Urinary bladder (tissue), 4 donors: ENCODE data around the gene HNRNPDL. TPM values are rescaled to one million over a fixed set of nuclear protein-coding genes. Genes with fewer than 3 reads are reported as not detected.
A peak's percentile ranks its signal among the peaks of the same experiment; 100 is the strongest.
"Not testable (repeated sequence)": the region's sequence is repeated elsewhere in the genome, so short reads cannot be mapped to it uniquely, and the experiment has no call there.

Experiments
- DNase-seq: peaks from one replicate; pipeline ENCODE4 v3.0.0-alpha.2; 2015; ENCODE audit errors: extremely low spot score
- H3K27ac ChIP-seq: one replicate; pipeline ENCODE4 v1.5.1; 2013; ENCODE audit warnings: low read depth, mild to moderate bottlenecking, moderate library complexity
- H3K36me3 ChIP-seq: one replicate; pipeline ENCODE4 v1.6.1; 2013; ENCODE audit warnings: mild to moderate bottlenecking, moderate library complexity; ENCODE audit not compliant: insufficient read depth
- H3K4me1 ChIP-seq: one replicate; pipeline ENCODE4 v1.6.1; 2013; ENCODE audit warnings: mild to moderate bottlenecking, moderate library complexity; ENCODE audit not compliant: insufficient read depth
- H3K4me3 ChIP-seq: one replicate; pipeline ENCODE4 v1.5.1; 2013; ENCODE audit warnings: low read depth, low read length
- WGBS: extraction: QIAGEN DNeasy Blood & Tissue Kit; methylation state at CpG from one replicate; pipeline ENCODE4 v1.1.7; 2013; 5-methylcytosine and 5-hydroxymethylcytosine counted together
- polyA plus RNA-seq: library from polyadenylated mRNA; stranded (reverse); fragments of 200-250 nt; gene quantifications from one replicate; pipeline ENCODE4 v1.2.3, GENCODE V29; 2013
- total RNA-seq: library from RNA; depleted of rRNA; stranded (reverse); fragments of >200 nt; gene quantifications from one replicate; pipeline ENCODE4 v1.2.3, GENCODE V29; 2014
- donor health status: healthy with polysubstance abuse.
- donor health status: healthy.

Gene HNRNPDL
- total and polyA plus RNA-seq, 2 donors: 195 to 251 TPM

DNA sequence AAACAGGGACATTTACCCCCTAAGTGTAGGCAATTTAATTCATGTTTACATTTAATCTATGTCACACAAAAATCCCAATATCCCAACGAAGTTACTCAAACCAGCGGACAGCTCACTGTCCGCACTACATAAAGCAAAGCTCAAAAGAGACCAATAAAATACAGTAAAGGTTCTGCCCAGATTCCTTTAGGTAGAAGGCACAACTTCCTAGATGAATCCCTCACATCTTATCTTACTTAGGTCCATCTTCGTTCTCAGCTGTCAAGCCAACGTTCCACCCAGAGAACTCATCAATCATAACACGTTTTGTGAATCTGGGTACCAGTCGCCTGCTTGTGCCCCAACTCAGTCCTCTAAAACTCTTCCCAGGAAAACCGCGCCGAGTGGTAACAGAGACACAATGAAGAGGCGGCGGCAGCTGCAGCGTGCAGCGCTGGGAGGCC, 1.7 kb downstream of the HNRNPDL start:
- 1% methylated on average over 14 of the region's 14 CpGs for WGBS
- no peak overlapping the region for H3K27ac ChIP-seq
- no peaks in the 10 kb centered on the region for H3K4me1 ChIP-seq
- H3K4me3 ChIP-seq: peak overlapping the region; percentile 52
- no peak for DNase-seq
- H3K36me3 ChIP-seq: peaks cover 6% of the 10 kb centered on the region

- 82% methylated on average over 10 of the region's 10 CpGs for WGBS
- DNase-seq: no peak
- Histone ChIP-seq H3K4me3 (no peak overlapping the region), H3K36me3 (peaks cover 10% of the 10 kb centered on the region), H3K4me1 (no peaks in the 10 kb centered on the region), H3K27ac (no peak overlapping the region)
Observed at GRCh38 chr4:82425478-82425877, 4.8 kb downstream of the HNRNPDL start.

DNA sequence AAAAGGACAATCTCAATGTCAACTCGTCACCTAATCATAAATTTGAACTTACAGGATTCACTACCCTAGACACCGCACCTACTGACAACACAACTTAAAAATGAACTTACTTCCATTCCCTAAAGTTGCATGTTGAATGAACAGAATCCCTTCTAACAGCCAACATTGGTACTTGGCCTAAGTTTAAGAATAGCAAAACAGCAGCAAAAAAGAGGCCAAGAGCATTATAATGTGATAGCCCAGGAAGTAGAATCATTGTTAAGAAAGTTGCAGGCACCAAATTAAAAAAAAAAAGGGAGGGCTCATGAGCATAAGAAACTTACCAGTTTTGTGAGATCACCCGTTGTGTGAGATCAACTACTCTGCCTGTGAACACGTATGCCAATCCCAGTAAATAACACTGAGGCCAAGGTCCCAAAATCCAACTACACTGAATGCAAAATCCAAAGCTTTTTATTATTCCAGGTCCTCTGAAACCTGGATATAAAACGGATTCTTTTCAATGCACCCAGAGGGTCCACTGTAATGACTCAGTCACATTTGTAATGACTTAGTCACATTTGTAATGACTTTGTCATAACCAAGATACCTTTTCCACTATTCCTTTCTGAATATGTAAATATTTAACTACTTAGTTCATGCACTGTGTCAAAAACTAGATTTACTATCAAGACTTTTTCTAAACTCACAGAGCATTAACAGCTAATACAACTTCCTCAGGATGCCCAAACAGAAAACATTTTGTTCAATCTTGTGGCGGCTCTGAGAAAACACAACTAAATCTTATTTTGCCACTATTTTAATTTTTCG, 6.8 kb downstream of the HNRNPDL start:
- WGBS: 80% methylated on average over 7 of the region's 7 CpGs
- DNase-seq: no peak
- no peak overlapping the region for H3K27ac ChIP-seq
- H3K4me1 ChIP-seq: no peaks in the 10 kb centered on the region
- H3K4me3 ChIP-seq: no peak overlapping the region
- peaks cover 10% of the 10 kb centered on the region for H3K36me3 ChIP-seq

DNA sequence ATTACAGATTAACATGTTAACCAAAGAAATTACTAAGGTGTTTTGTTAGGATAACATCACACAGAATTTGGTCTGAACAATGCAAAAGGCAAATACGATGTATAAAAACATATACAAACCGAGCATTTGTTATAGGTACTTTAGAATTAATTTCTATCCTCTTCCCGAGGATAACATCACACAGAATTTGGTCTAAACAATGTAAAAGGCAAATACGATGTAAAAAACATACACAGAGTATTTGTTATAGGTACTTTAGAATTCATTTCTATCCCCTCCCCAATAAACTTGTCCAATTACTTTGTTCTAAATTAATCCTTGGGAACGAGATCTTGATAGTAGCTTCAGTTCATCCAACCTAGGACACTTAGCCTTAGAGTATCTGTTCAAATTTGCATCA, 7.6 kb downstream of the HNRNPDL start:
- Histone ChIP-seq H3K4me1 (no peaks in the 10 kb centered on the region), H3K4me3 (no peak overlapping the region), H3K36me3 (peaks cover 10% of the 10 kb centered on the region), H3K27ac (no peak overlapping the region)
- DNase-seq: no peak
- 78% methylated on average over 5 of the region's 5 CpGs for WGBS

- DNase-seq: no peak
- Histone ChIP-seq H3K4me1 (no peaks in the 10 kb centered on the region), H3K36me3 (peaks cover 10% of the 10 kb centered on the region), H3K27ac (no peak overlapping the region), H3K4me3 (no peak overlapping the region)
- WGBS: 77% methylated on average over 13 of the region's 13 CpGs
Observed at GRCh38 chr4:82421796-82422560, 8.3 kb downstream of the HNRNPDL start.

DNA sequence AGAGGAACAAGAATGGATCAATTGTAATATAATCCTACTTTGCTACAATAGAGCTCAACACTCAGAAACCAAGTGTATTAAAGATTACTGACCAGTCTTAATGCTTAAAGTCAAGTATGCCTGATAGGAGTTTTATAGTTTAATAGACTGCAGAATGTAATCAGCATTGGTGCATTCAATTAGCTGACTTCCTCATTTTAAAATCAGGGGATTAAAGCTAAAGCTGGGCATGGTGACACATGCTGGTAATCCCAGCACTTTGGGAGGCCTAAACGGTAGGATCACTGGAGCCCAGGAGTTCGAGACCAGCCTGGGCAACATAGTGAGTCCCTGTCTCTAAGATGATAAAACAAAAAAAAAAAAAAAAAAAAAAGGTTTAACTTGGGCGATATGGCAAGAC, 10.8 kb downstream of the HNRNPDL start:
- 72% methylated on average over 3 of the region's 3 CpGs for WGBS
- Histone ChIP-seq H3K4me3 (no peak overlapping the region), H3K36me3 (peaks cover 6% of the 10 kb centered on the region), H3K4me1 (no peaks in the 10 kb centered on the region), H3K27ac (no peak overlapping the region)
- DNase-seq: no peak

GRCh38 chr4:82415922-82416365, 14.3 kb downstream of the HNRNPDL start:
- Histone ChIP-seq H3K4me3 (no peak overlapping the region), H3K27ac (no peak overlapping the region), H3K4me1 (no peaks in the 10 kb centered on the region), H3K36me3 (no peaks in the 10 kb centered on the region)
- no peak for DNase-seq
- 87% methylated on average over 12 of the region's 12 CpGs for WGBS

- not testable (repeated sequence) for DNase-seq, H3K4me1 ChIP-seq, H3K27ac ChIP-seq, H3K36me3 ChIP-seq, H3K4me3 ChIP-seq
- WGBS: 94% methylated on average over 11 of the region's 11 CpGs
Observed at GRCh38 chr4:82415061-82415460, 15.2 kb downstream of the HNRNPDL start.

DNA sequence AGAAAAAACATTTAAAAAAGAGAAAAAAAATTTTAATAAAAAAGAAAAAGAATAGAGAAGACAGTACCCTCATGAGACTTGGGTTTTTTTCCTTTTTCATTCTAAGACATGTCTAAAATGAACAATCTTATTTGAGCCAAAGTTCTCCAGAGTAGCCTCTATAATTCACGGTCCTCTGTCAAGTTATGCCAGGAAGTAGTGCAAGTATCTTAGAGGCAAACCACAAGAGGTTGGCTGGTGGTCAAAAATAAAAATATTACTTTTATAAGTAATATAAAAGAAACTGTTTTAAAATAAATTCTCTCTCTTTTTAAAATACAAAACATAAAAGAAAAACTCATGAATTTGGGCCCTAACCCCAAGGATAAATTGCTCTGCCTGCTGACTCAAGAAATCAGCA, 26.5 kb downstream of the HNRNPDL start:
- Histone ChIP-seq H3K4me3 (no peak overlapping the region), H3K27ac (no peak overlapping the region), H3K36me3 (no peaks in the 10 kb centered on the region), H3K4me1 (no peaks in the 10 kb centered on the region)
- WGBS: 78% methylated on average over 1 of the region's 1 CpG
- no peak for DNase-seq

DNA sequence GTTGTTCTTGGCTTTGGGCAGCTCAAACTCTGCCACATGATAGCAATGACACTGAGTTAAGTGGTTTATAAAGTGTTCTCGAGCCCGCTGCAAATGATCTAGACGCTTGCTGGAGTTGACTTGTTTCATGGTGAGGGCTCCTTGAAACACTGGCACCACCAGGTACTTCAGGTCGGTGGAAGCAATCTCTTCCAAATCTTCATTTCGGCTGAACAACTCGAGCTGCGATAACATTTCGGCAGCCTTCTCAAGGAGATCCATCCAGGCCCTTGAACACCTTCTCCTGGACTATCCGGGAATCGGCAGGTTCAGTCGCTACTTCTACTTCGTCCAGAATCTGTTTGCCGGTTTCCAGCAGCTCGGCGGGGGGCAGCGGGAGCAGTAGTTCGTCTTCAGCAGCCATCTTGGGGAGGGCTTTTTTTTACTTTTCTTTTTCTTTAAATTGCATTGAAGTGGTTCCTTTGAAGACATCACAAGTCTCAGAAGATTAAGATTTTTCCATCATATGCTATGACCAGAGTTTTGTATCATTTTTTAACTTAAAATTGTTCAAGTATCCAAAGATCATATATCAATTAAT, 28.0 kb downstream of the HNRNPDL start:
- Histone ChIP-seq H3K27ac (no peak overlapping the region), H3K4me3 (no peak overlapping the region), H3K36me3 (no peaks in the 10 kb centered on the region), H3K4me1 (no peaks in the 10 kb centered on the region)
- DNase-seq: no peak
- 94% methylated on average over 17 of the region's 17 CpGs for WGBS

DNA sequence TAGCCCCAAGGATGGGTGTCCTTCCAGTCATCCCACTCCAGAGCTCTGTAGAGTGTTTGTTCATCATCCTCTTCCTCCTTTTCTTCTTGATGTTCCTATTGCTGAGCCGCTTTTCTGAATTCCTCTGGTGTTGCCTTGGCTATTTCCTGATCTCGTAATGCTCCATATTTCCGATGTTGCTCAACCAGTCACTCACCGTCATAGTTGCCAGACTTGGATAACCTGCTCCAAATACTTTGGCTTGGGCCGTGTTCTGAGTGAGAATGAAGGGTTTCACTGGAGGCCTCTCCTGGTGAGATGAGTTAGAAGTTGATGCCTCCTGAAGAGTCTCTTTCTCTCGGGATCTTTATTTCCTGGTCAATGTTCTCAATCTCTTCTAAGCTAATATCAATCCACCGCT, 28.7 kb downstream of the HNRNPDL start:
- no peak overlapping the region for H3K27ac ChIP-seq
- no peaks in the 10 kb centered on the region for H3K36me3 ChIP-seq
- H3K4me1 ChIP-seq: no peaks in the 10 kb centered on the region
- H3K4me3 ChIP-seq: no peak overlapping the region
- WGBS: 95% methylated on average over 7 of the region's 7 CpGs
- DNase-seq: no peak

DNA sequence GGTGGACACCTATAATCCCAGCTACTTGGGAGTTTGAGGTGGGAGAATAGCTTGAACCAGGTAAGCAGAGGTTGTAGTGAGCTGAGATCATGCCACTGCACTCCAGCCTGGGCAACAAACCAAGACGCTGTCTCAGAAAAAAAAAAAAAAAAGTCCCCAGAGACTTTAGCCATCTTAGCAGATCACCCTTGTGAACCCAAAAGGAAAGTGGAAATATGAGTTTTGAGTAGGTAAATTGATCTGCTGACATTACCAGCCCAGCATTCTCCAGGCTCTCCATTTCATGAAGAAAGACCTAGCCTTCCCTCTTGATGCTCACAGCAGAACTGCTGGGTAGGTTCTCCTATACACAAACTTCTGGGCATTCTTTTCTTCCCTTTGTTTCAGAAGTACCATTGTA, 32.0 kb downstream of the HNRNPDL start:
- no peak for DNase-seq
- 73% methylated on average over 1 of the region's 1 CpG for WGBS

DNA sequence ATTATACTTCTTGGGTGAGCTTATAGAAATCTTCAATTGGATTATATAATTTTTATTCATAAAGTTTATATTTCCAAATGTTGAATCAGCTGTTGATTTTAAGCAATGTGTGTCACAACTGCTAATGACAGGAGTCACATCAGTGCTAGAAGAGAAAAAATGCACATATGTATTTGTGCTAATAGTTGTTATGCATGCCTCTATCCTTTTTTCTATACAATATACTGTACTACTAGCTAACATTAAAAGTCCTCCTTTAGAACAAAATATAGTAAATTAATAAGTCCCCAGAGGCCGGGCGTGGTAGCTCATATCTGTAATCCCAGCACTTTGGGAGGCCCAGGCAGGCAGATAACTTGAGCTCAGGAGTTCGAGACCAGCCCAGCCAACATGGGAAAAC, 32.7 kb downstream of the HNRNPDL start:
- Histone ChIP-seq H3K4me1 (no peaks in the 10 kb centered on the region), H3K27ac (no peak overlapping the region), H3K4me3 (no peak overlapping the region), H3K36me3 (no peaks in the 10 kb centered on the region)
- DNase-seq: no peak
- 74% methylated on average over 3 of the region's 3 CpGs for WGBS

More for the DNA sequence above, 32.0 kb downstream of the HNRNPDL start:
- no peak overlapping the region for H3K27ac ChIP-seq
- H3K4me1 ChIP-seq: no peaks in the 10 kb centered on the region
- no peaks in the 10 kb centered on the region for H3K36me3 ChIP-seq
- no peak overlapping the region for H3K4me3 ChIP-seq

- Histone ChIP-seq H3K27ac (no peak overlapping the region), H3K4me3 (no peak overlapping the region), H3K4me1 (no peaks in the 10 kb centered on the region), H3K36me3 (no peaks in the 10 kb centered on the region)
- 85% methylated on average over 3 of the region's 3 CpGs for whole genome bisulfite sequencing
- DNase-seq: no peak
Observed at GRCh38 chr4:82394896-82395295, 35.4 kb downstream of the HNRNPDL start.
